Activated T-cell treated with anti-CD3 and anti-CD28 coated beads, Interleukin-2, amount 50 U/mL, for 4 hours (primary cell): ENCODE results near the gene FTO. TPM values are rescaled to one million over a fixed set of nuclear protein-coding genes. Genes with fewer than 3 reads are reported as not detected.

Experiments used
- ATAC-seq, 2 donors: fragments of 200-7000 bp; cut with Tn5 transposase; one replicate each; pipeline ENCODE4 v1.10.0; 2021
- DNase-seq: peaks from one replicate; pipeline ENCODE4 v3.0.0-alpha.2; 2020
- H3K27me3 Mint-ChIP-seq: one replicate; pipeline ENCODE4 v1.8.0; 2021; ENCODE audit warnings: low read depth, mixed read lengths
- H3K36me3 Mint-ChIP-seq: one replicate; pipeline ENCODE4 v1.8.0; 2022; ENCODE audit warnings: mixed read lengths; ENCODE audit not compliant: insufficient read depth
- H3K4me1 Mint-ChIP-seq: one replicate; pipeline ENCODE4 v1.8.0; 2021; ENCODE audit warnings: low read depth, mixed read lengths
- H3K4me3 Mint-ChIP-seq: one replicate; pipeline ENCODE4 v1.8.0; 2021; ENCODE audit warnings: mild to moderate bottlenecking, moderate library complexity, mixed read lengths
- H3K9me3 Mint-ChIP-seq: one replicate; pipeline ENCODE4 v1.8.0; 2021; ENCODE audit warnings: mixed read lengths
- total RNA-seq, 3 donors: library from RNA; stranded (reverse); gene quantifications; one replicate each; pipeline ENCODE4 v1.2.1, GENCODE V29; 2021

FTO gene
- total RNA-seq, 3 donors from 2014 or later, result 41.3 to 47.8 (median 43.1) TPM

DNA sequence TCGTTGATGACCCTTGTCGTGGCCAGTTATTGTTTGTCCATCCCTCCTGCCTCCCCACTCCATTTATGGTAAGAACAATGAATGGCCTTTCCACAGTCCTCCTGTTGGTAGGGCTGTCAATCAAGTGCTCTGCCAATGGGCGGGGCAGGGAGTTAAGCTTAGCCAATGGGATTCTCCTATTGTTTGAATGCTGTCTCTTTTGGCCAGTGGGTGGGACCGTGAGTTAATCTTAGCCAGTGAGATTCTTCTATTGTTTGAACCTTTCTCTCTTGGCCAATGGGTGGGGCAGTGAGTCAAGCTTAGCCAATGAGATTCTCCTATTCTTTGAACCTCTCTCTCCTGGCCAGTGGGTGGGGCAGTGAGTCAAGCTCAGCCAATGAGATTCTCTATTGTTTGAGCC lies 497.2 kb downstream of the FTO start:
- no peak for DNase-seq
- ATAC-seq, result no peak

More for the DNA sequence above, 497.2 kb downstream of the FTO start:
- Mint-ChIP-seq H3K4me1 (no peaks in the 10 kb centered on the region), H3K36me3 (no peaks in the 10 kb centered on the region), H3K27me3 (peaks cover 4% of the 10 kb centered on the region), H3K4me3 (no peak overlapping the region), H3K9me3 (peaks cover 2% of the 10 kb centered on the region)

Other genes with a start within 250 kb of the FTO start
- gene AKTIP, start 200.9 kb upstream of the FTO start, total RNA-seq, result 10 to 100 TPM; 22.9 to 28.6 (median 24.5) TPM
- gene RPGRIP1L, start 297 bp upstream of the FTO start, total RNA-seq, result 1 to 10 TPM; 5.4 to 6.6 (median 5.9) TPM